A549 (cell line): ENCODE measurements around the gene TOR2A. TPM values are rescaled to one million over a fixed set of nuclear protein-coding genes. Genes with fewer than 3 reads are reported as not detected.

Experiments
- ATAC-seq, 2 experiments: fragments of 200-7000 bp in 1 of 2; fragments of >200 bp in 1 of 2; cut with Nextera tagmentation in 1 of 2; cut with Tn5 transposase in 1 of 2; 3 replicates each; pipeline versions ENCODE4 v1.8.0 to v1.9.1; 2018 to 2020; ENCODE audit warnings: mild to moderate bottlenecking in 1 of 2, moderate library complexity in 1 of 2
- CTCF ChIA-PET: fragments of 300-600 bp; sonication (Branson Sonifier 250); formaldehyde crosslinking; extraction: SDS; loops from one replicate; lab custom pipeline; 2021; ENCODE audit warnings: antibody characterized with exemption, inconsistent platforms; lab: Yijun Ruan, JAX
- POLR2A ChIA-PET: fragments of 350-600 bp; formaldehyde crosslinking; extraction: SDS; loops from one replicate; lab custom pipeline; 2021; ENCODE audit warnings: antibody characterized with exemption, inconsistent platforms; lab: Yijun Ruan, JAX
- DNase-seq, 2 experiments: peaks; one replicate each; pipeline versions ENCODE4 v3.0.0 to v3.0.0-alpha.2; 2011 to 2016; ENCODE audit warnings: low read depth in 1 of 2, low spot score in 1 of 2
- FAIRE-seq: peaks from 2 replicates; lab custom pipeline; 2011; peaks lifted over from hg19 to GRCh38; lab: Jason Lieb, UNC
- H3K27ac ChIP-seq, 2 experiments: fragments of >200 bp; sonication (Bioruptor Twin); formaldehyde crosslinking; 3 replicates each; pipeline ENCODE4 v1.5.1; 2016 to 2017
- H3K4me1 ChIP-seq: fragments of >200 bp; sonication (Bioruptor Twin); formaldehyde crosslinking; 3 replicates; pipeline ENCODE4 v1.6.1; 2016
- H3K4me2 ChIP-seq: fragments of >200 bp; sonication (Bioruptor Twin); formaldehyde crosslinking; 3 replicates; pipeline ENCODE4 v1.6.1; 2016
- H3K4me3 ChIP-seq: fragments of >200 bp; sonication (Bioruptor Twin); formaldehyde crosslinking; 3 replicates; pipeline ENCODE4 v1.5.1; 2016
- H3K9me3 ChIP-seq: fragments of >200 bp; sonication (Bioruptor Twin); formaldehyde crosslinking; 3 replicates; pipeline ENCODE4 v1.6.1; 2016
- CBX8 ChIP-seq: fragments of 200-600 bp; sonication (generic); IDR thresholded peaks from 2 replicates; pipeline ENCODE4 v1.6.1; 2016
- CEBPB ChIP-seq, 2 experiments: fragments of >200 bp in 1 of 2; sonication (Bioruptor Twin) in 1 of 2; formaldehyde crosslinking in 1 of 2; IDR thresholded peaks; 2 replicates each; pipeline ENCODE4 v1.6.1; 2012 to 2016
- E2F6 ChIP-seq: IDR thresholded peaks from 2 replicates; pipeline ENCODE4 v1.6.1; 2012; ENCODE audit warnings: low read depth, borderline replicate concordance
- EHF ChIP-seq: fragments of 250-450 bp; sonication (Bioruptor Pico); IDR thresholded peaks from 2 replicates; pipeline ENCODE4 v1.5.0; 2020; ENCODE audit warnings: mild to moderate bottlenecking
- EP300 ChIP-seq, 2 experiments: fragments of >200 bp; sonication (Bioruptor Twin); formaldehyde crosslinking; IDR thresholded peaks; 2 replicates in 1 of 2; 3 replicates in 1 of 2; pipeline ENCODE4 v1.6.1; 2016 to 2017
- ESRRA ChIP-seq: fragments of 150-350 bp; IDR thresholded peaks from 2 replicates; pipeline ENCODE4 v1.6.1; 2014; ENCODE audit warnings: mild to moderate bottlenecking, low read length, borderline replicate concordance
- FOSB ChIP-seq: fragments of 250-450 bp; sonication (Bioruptor Pico); IDR thresholded peaks from 2 replicates; pipeline ENCODE4 v1.5.0; 2020; ENCODE audit warnings: mild to moderate bottlenecking, moderate library complexity
- HDAC2 ChIP-seq: fragments of 200-600 bp; sonication (generic); IDR thresholded peaks from 2 replicates; pipeline ENCODE4 v1.6.1; 2016
- HEYL ChIP-seq: fragments of 250-450 bp; sonication (Bioruptor Pico); IDR thresholded peaks from 2 replicates; pipeline ENCODE4 v1.8.0; 2021; ENCODE audit warnings: mild to moderate bottlenecking, moderate library complexity
- HMGXB4 ChIP-seq: fragments of 250-450 bp; sonication (Bioruptor Pico); IDR thresholded peaks from 2 replicates; pipeline ENCODE4 v1.5.0; 2021; ENCODE audit warnings: mild to moderate bottlenecking, moderate library complexity, borderline replicate concordance
- HOXA7 ChIP-seq: fragments of 250-450 bp; sonication (Bioruptor Pico); IDR thresholded peaks from 2 replicates; pipeline ENCODE4 v1.5.0; 2020; ENCODE audit warnings: mild to moderate bottlenecking, moderate library complexity
- HOXB5 ChIP-seq: fragments of 250-450 bp; sonication (Bioruptor Pico); IDR thresholded peaks from 2 replicates; pipeline ENCODE4 v1.5.0; 2020; ENCODE audit warnings: mild to moderate bottlenecking, moderate library complexity
- KDM5A ChIP-seq: fragments of 200-600 bp; sonication (generic); IDR thresholded peaks from 2 replicates; pipeline ENCODE4 v1.6.1; 2016; ENCODE audit warnings: antibody characterized with exemption, mild to moderate bottlenecking
- MAX ChIP-seq: IDR thresholded peaks from 2 replicates; pipeline ENCODE4 v1.6.1; 2012
- NPAS2 ChIP-seq: fragments of 250-450 bp; sonication (Bioruptor Pico); IDR thresholded peaks from 2 replicates; pipeline ENCODE4 v1.8.0; 2022; ENCODE audit warnings: mild to moderate bottlenecking, moderate library complexity, borderline replicate concordance
- PHF8 ChIP-seq: fragments of 200-600 bp; sonication (generic); IDR thresholded peaks from 2 replicates; pipeline ENCODE4 v1.6.1; 2016; ENCODE audit warnings: low read depth, mild to moderate bottlenecking, antibody characterized with exemption, moderate library complexity, borderline replicate concordance
- RCOR1 ChIP-seq: fragments of 150-350 bp; IDR thresholded peaks from 2 replicates; pipeline ENCODE4 v1.6.1; 2014; ENCODE audit warnings: antibody characterized with exemption, low read length, low read depth
- REST ChIP-seq: fragments of 200-600 bp; sonication (generic); IDR thresholded peaks from 2 replicates; pipeline ENCODE4 v1.6.1; 2016; ENCODE audit warnings: antibody characterized with exemption, mild to moderate bottlenecking, moderate library complexity
- RFX5 ChIP-seq: fragments of 450-650 bp; IDR thresholded peaks from 2 replicates; pipeline ENCODE4 v1.7.1; 2014; ENCODE audit warnings: antibody characterized with exemption, mild to moderate bottlenecking, moderate library complexity
- RNF2 ChIP-seq: fragments of 200-600 bp; sonication (generic); IDR thresholded peaks from 2 replicates; pipeline ENCODE4 v1.6.1; 2016; ENCODE audit warnings: low read depth, mild to moderate bottlenecking, antibody characterized with exemption, moderate library complexity, borderline replicate concordance
- SREBF2 ChIP-seq: fragments of 450-650 bp; IDR thresholded peaks from 2 replicates; pipeline ENCODE4 v1.6.1; 2014; ENCODE audit warnings: mild to moderate bottlenecking, moderate library complexity
- ZC3H11A ChIP-seq: fragments of 450-650 bp; IDR thresholded peaks from 2 replicates; pipeline ENCODE4 v1.6.1; 2014; ENCODE audit warnings: antibody characterized with exemption, mild to moderate bottlenecking
- WGBS: methylation state at CpG from one replicate; pipeline ENCODE4 v1.1.6; 2017; ENCODE audit errors: missing lambda C conversion rate; 5-methylcytosine and 5-hydroxymethylcytosine counted together
- polyA plus RNA-seq, 4 experiments: library from polyadenylated mRNA; depleted of rRNA in 3 of 4; stranded (reverse); fragments of >200 nt; fragmentation: RNase III in 1 of 4; extraction: RNeasy Plus Mini Kit Qiagen cat#74134 plus additional on column Dnase treatment in 1 of 4; gene quantifications; 2 replicates in 3 of 4; 3 replicates in 1 of 4; pipeline ENCODE4 v1.2.3, GENCODE V29; 2011 to 2017

TOR2A gene
- polyA plus RNA-seq, 2 of the 4 experiments (the other 2 are of a cell fraction), result 4.9 to 9.6 TPM

- H3K27ac ChIP-seq, result no peak overlapping the region
- POLR2A ChIA-PET, result no interaction called here
- WGBS, result 73% methylated on average over 9 of the region's 9 CpGs
- no peak for TF ChIP-seq RNF2
- TF ChIP-seq E2F6, result no peak
- TF ChIP-seq KDM5A, result no peak
- TF ChIP-seq EP300 (IDR thresholded peaks at IDR 0.05), result no peak
- no peak for TF ChIP-seq EHF (CRISPR knock-in tag)
- TF ChIP-seq SREBF2, result no peak
- TF ChIP-seq HDAC2, result no peak
- TF ChIP-seq, all 56 proteins: peak for 0
- Histone ChIP-seq H3K4me3 (no peak overlapping the region), H3K9me3 (no peaks in the 10 kb centered on the region), H3K4me2 (no peak overlapping the region), H3K4me1 (0 out of 3 replicates have a peak, but pooled peaks cover 3% of the 10 kb centered on the region)
- ATAC-seq, result no peak
- CTCF ChIA-PET, result interaction anchor here (1.1 to 1.7 kb wide), 4 partner anchors 9 to 190 kb away, joined by 3 to 4 read pairs (median 4); partner anchors contain the start of gene TOR2A
- no peak for FAIRE-seq
- DNase-seq, result no peak
Measured at GRCh38 chr9:127694890-127695720, 40.0 kb downstream of the TOR2A start.

DNA sequence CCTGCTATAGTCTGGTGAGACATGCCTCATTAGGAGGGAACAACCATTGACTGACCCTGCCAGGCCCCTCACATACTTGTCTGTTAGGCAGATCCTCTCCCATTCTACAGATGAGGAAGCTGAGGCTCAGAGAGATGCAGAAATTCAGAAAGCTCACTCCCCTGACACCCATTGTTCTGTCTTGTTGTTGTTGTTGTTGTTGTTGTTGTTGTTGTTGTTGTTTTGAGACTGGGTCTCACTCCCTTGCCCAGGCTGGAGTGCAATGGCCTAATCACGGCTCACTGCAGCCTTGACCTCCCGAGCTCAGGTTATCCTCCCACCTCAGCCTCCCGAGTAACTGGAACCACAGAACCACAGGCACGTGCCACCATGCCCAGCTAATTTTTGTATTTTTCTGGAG is 41.4 kb downstream of the TOR2A start:
- FAIRE-seq (no peak), ATAC-seq (no peak), DNase-seq (no peak)
- Histone ChIP-seq H3K4me1 (0 out of 3 replicates have a peak, but pooled peaks cover under 1% of the 10 kb centered on the region), H3K4me2 (no peak overlapping the region)
- POLR2A ChIA-PET, result no interaction called here
- CTCF ChIA-PET, result interaction anchor here (0.6 to 3.2 kb wide), 4 partner anchors 11 to 176 kb away, joined by 3 to 13 read pairs (median 4); no protein-coding TSS in a partner anchor
- TF ChIP-seq RCOR1, result no peak
- TF ChIP-seq NPAS2 (CRISPR knock-in tag), result no peak
- TF ChIP-seq HOXB5 (CRISPR knock-in tag), result no peak
- TF ChIP-seq CEBPB (IDR thresholded peaks at IDR 0.05), result no peak
- no peak for TF ChIP-seq HEYL (CRISPR knock-in tag)
- no peak for TF ChIP-seq FOSB
- no peak for TF ChIP-seq MAX
- TF ChIP-seq ESRRA, result no peak
- no peak for TF ChIP-seq RFX5
- TF ChIP-seq HOXA7 (CRISPR knock-in tag), result no peak
- TF ChIP-seq HMGXB4, result no peak
- no peak for TF ChIP-seq E2F6
- no peak for TF ChIP-seq PHF8
- no peak for TF ChIP-seq REST
- no peak for TF ChIP-seq ZC3H11A
- no peak for TF ChIP-seq CBX8
- TF ChIP-seq SREBF2, result no peak
- TF ChIP-seq, all 56 proteins: peak for 0
- WGBS, result 91% methylated on average over 4 of the region's 4 CpGs
- no peak overlapping the region for H3K4me3 ChIP-seq
- no peaks in the 10 kb centered on the region for H3K9me3 ChIP-seq
- no peak overlapping the region for H3K27ac ChIP-seq
